Measurements from ENCODE around the gene KCNC3.

KCNC3 gene

GRCh38 chr19:50309396-50310125 is 19.6 kb downstream of the KCNC3 start:
- no peak overlapping the region for H3K4me3 ChIP-seq (ENCODE audit: control insufficient read depth, low read depth, low read length)
- TF ChIP-seq CTCF (IDR thresholded peaks at IDR 0.05; ENCODE audit: control insufficient read depth, insufficient read depth, low read depth, low read length, missing control alignments): no peak
- DNase-seq (ENCODE audit: low read depth): no peak

GRCh38 chr19:50308991-50309390 is 20.2 kb downstream of the KCNC3 start:
- TF ChIP-seq CTCF (IDR thresholded peaks at IDR 0.05; ENCODE audit: control insufficient read depth, insufficient read depth, low read depth, low read length, missing control alignments): no peak
- H3K4me3 ChIP-seq (ENCODE audit: control insufficient read depth, low read depth, low read length): no peak overlapping the region
- no peak for DNase-seq (ENCODE audit: low read depth)

- no peak overlapping the region for H3K4me3 ChIP-seq (ENCODE audit: control insufficient read depth, low read depth, low read length)
- no peak for TF ChIP-seq CTCF (IDR thresholded peaks at IDR 0.05; ENCODE audit: control insufficient read depth, insufficient read depth, low read depth, low read length, missing control alignments)
- no peak for DNase-seq (ENCODE audit: low read depth)
These were observed 25.6 kb downstream of the KCNC3 start for GRCh38 chr19:50303558-50303957.

GRCh38 chr19:50301607-50301971 is 27.6 kb downstream of the KCNC3 start:
- no peak overlapping the region for H3K4me3 ChIP-seq (ENCODE audit: control insufficient read depth, low read depth, low read length)
- no peak for DNase-seq (ENCODE audit: low read depth)
- TF ChIP-seq CTCF (IDR thresholded peaks at IDR 0.05; ENCODE audit: control insufficient read depth, insufficient read depth, low read depth, low read length, missing control alignments): no peak

GRCh38 chr19:50300814-50301606 is 28.2 kb downstream of the KCNC3 start:
- TF ChIP-seq CTCF (IDR thresholded peaks at IDR 0.05; ENCODE audit: control insufficient read depth, insufficient read depth, low read depth, low read length, missing control alignments): no peak
- peak; percentile 17 for DNase-seq (ENCODE audit: low read depth)
- H3K4me3 ChIP-seq (ENCODE audit: control insufficient read depth, low read depth, low read length): no peak overlapping the region

GRCh38 chr19:50300051-50300450 is 29.1 kb downstream of the KCNC3 start:
- no peak for DNase-seq (ENCODE audit: low read depth)
- no peak for TF ChIP-seq CTCF (IDR thresholded peaks at IDR 0.05; ENCODE audit: control insufficient read depth, insufficient read depth, low read depth, low read length, missing control alignments)
- no peak overlapping the region for H3K4me3 ChIP-seq (ENCODE audit: control insufficient read depth, low read depth, low read length)

Data from AG09309 (cell line).